ENCODE measurements around the gene RASGRF1. TPM values are rescaled to one million over a fixed set of nuclear protein-coding genes. Genes with fewer than 3 reads are reported as not detected.

RASGRF1 gene
- total and polyA plus RNA-seq, 2 experiments from 2014 or later, result 0.05 to 0.24 TPM

- H3K4me1 Mint-ChIP-seq, result peaks cover 4% of the 10 kb centered on the region; the same call in 2 of the 3 replicates
Measured at GRCh38 chr15:78931439-78932257, 158.9 kb downstream of the RASGRF1 start.

More at GRCh38 chr15:78931439-78932257, 158.9 kb downstream of the RASGRF1 start:
- no peaks in the 10 kb centered on the region; the same call in 2 of the 3 replicates for H3K9me3 Mint-ChIP-seq
- peaks cover 4% of the 10 kb centered on the region for H3K36me3 Mint-ChIP-seq (ENCODE audit: low read depth)
- no peak for ATAC-seq
- H3K27ac ChIP-seq (ENCODE audit: low read depth), result no peak overlapping the region
- no peak overlapping the region for H3K27ac Mint-ChIP-seq
- H3K4me1 ChIP-seq (ENCODE audit: insufficient read depth), result no peaks in the 10 kb centered on the region
- no peaks in the 10 kb centered on the region for H4K20me1 ChIP-seq (replicated peaks; ENCODE audit: insufficient read depth)
- H3K27me3 Mint-ChIP-seq (ENCODE audit: insufficient read depth, low read depth, poor library complexity), result peaks cover 21% of the 10 kb centered on the region
- no peaks in the 10 kb centered on the region for H3K9me2 ChIP-seq (ENCODE audit: insufficient read depth)
- TF ChIP-seq, protein P1, sequence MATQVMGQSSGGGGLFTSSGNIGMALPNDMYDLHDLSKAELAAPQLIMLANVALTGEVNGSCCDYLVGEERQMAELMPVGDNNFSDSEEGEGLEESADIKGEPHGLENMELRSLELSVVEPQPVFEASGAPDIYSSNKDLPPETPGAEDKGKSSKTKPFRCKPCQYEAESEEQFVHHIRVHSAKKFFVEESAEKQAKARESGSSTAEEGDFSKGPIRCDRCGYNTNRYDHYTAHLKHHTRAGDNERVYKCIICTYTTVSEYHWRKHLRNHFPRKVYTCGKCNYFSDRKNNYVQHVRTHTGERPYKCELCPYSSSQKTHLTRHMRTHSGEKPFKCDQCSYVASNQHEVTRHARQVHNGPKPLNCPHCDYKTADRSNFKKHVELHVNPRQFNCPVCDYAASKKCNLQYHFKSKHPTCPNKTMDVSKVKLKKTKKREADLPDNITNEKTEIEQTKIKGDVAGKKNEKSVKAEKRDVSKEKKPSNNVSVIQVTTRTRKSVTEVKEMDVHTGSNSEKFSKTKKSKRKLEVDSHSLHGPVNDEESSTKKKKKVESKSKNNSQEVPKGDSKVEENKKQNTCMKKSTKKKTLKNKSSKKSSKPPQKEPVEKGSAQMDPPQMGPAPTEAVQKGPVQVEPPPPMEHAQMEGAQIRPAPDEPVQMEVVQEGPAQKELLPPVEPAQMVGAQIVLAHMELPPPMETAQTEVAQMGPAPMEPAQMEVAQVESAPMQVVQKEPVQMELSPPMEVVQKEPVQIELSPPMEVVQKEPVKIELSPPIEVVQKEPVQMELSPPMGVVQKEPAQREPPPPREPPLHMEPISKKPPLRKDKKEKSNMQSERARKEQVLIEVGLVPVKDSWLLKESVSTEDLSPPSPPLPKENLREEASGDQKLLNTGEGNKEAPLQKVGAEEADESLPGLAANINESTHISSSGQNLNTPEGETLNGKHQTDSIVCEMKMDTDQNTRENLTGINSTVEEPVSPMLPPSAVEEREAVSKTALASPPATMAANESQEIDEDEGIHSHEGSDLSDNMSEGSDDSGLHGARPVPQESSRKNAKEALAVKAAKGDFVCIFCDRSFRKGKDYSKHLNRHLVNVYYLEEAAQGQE (IDR thresholded peaks at IDR 0.05; ENCODE audit: unreplicated experiment), result no peak
- TF ChIP-seq EZH2 (IDR thresholded peaks at IDR 0.05; ENCODE audit: low read depth, unreplicated experiment), result no peak
- TF ChIP-seq, protein P2, sequence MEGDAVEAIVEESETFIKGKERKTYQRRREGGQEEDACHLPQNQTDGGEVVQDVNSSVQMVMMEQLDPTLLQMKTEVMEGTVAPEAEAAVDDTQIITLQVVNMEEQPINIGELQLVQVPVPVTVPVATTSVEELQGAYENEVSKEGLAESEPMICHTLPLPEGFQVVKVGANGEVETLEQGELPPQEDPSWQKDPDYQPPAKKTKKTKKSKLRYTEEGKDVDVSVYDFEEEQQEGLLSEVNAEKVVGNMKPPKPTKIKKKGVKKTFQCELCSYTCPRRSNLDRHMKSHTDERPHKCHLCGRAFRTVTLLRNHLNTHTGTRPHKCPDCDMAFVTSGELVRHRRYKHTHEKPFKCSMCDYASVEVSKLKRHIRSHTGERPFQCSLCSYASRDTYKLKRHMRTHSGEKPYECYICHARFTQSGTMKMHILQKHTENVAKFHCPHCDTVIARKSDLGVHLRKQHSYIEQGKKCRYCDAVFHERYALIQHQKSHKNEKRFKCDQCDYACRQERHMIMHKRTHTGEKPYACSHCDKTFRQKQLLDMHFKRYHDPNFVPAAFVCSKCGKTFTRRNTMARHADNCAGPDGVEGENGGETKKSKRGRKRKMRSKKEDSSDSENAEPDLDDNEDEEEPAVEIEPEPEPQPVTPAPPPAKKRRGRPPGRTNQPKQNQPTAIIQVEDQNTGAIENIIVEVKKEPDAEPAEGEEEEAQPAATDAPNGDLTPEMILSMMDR (conservative IDR thresholded peaks at IDR 0.05; ENCODE audit: low read depth in 2 of 2), result no peak
- TF ChIP-seq, protein P3, sequence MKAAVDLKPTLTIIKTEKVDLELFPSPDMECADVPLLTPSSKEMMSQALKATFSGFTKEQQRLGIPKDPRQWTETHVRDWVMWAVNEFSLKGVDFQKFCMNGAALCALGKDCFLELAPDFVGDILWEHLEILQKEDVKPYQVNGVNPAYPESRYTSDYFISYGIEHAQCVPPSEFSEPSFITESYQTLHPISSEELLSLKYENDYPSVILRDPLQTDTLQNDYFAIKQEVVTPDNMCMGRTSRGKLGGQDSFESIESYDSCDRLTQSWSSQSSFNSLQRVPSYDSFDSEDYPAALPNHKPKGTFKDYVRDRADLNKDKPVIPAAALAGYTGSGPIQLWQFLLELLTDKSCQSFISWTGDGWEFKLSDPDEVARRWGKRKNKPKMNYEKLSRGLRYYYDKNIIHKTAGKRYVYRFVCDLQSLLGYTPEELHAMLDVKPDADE (IDR thresholded peaks at IDR 0.05), result no peak
- TF ChIP-seq CREB1 (CRISPR knock-in tag; IDR thresholded peaks at IDR 0.05; ENCODE audit: low read depth), result no peak
- TF ChIP-seq JUNB (IDR thresholded peaks at IDR 0.05; ENCODE audit: unreplicated experiment), result no peak
- TF ChIP-seq EZH2phosphoT487 (IDR thresholded peaks at IDR 0.05; ENCODE audit: unreplicated experiment), result no peak
- TF ChIP-seq POLR2AphosphoS5 (IDR thresholded peaks at IDR 0.05; ENCODE audit: low read depth), result no peak
- TF ChIP-seq ZNF331 (CRISPR knock-in tag; IDR thresholded peaks at IDR 0.05; ENCODE audit: low read depth), result no peak
- TF ChIP-seq NANOG (IDR thresholded peaks at IDR 0.05; ENCODE audit: borderline replicate concordance), result no peak
- TF ChIP-seq STAT1 (IDR thresholded peaks at IDR 0.05; ENCODE audit: unreplicated experiment), result no peak
- no peak for TF ChIP-seq ZNF114 (CRISPR knock-in tag; IDR thresholded peaks at IDR 0.05)
- no peak overlapping the region for H3K4me3 ChIP-seq
- no peak overlapping the region for H3K4me2 ChIP-seq
- no peak for DNase-seq (ENCODE audit: low spot score)
- no peaks in the 10 kb centered on the region for H3F3A ChIP-seq (replicated peaks; ENCODE audit: low read depth)
- H3K4me3 Mint-ChIP-seq, result no peak overlapping the region
- no peak overlapping the region for H2AFZ ChIP-seq
- H3K79me2 ChIP-seq (replicated peaks; ENCODE audit: insufficient read depth), result no peaks in the 10 kb centered on the region
- no peaks in the 10 kb centered on the region for H3K27me3 ChIP-seq (ENCODE audit: insufficient read depth)
- no peaks in the 10 kb centered on the region for H3K36me3 ChIP-seq (ENCODE audit: insufficient read depth)

All from GM23338 (cell line).